Ishikawa (cell line): Measurements from ENCODE around the gene PADI1.

ENCODE experiments used
- CEBPB ChIP-seq: IDR thresholded peaks from 2 replicates; pipeline ENCODE4 v1.6.1; 2012
- EP300 ChIP-seq: IDR thresholded peaks from 2 replicates; pipeline ENCODE4 v1.6.1; 2012; ENCODE audit warnings: borderline replicate concordance
- REST ChIP-seq: IDR thresholded peaks from 2 replicates; pipeline ENCODE4 v1.6.1; 2012; ENCODE audit warnings: low read depth, mild to moderate bottlenecking
- TAF1 ChIP-seq: IDR thresholded peaks from 2 replicates; pipeline ENCODE4 v1.6.1; 2012; ENCODE audit warnings: low read depth, mild to moderate bottlenecking
- YY1 ChIP-seq: IDR thresholded peaks from 2 replicates; pipeline ENCODE4 v1.6.1; 2012; ENCODE audit warnings: low read depth
- ZBTB7A ChIP-seq: IDR thresholded peaks from 2 replicates; pipeline ENCODE4 v1.6.1; 2012; ENCODE audit warnings: low read depth

- no peak for TF ChIP-seq ZBTB7A
- no peak for TF ChIP-seq REST
- no peak for TF ChIP-seq CEBPB
- TF ChIP-seq YY1, result no peak
- TF ChIP-seq TAF1, result no peak
- no peak; the same call in 1 of the 2 replicates for TF ChIP-seq EP300
Observed at GRCh38 chr1:17214876-17215544, 10.1 kb downstream of the PADI1 start.
